Measurements from ENCODE around the gene ZNRF3. TPM values are rescaled to one million over a fixed set of nuclear protein-coding genes. Genes with fewer than 3 reads are reported as not detected.

ZNRF3 gene
- polyA plus RNA-seq, 1 experiment: 1.4 TPM

DNA sequence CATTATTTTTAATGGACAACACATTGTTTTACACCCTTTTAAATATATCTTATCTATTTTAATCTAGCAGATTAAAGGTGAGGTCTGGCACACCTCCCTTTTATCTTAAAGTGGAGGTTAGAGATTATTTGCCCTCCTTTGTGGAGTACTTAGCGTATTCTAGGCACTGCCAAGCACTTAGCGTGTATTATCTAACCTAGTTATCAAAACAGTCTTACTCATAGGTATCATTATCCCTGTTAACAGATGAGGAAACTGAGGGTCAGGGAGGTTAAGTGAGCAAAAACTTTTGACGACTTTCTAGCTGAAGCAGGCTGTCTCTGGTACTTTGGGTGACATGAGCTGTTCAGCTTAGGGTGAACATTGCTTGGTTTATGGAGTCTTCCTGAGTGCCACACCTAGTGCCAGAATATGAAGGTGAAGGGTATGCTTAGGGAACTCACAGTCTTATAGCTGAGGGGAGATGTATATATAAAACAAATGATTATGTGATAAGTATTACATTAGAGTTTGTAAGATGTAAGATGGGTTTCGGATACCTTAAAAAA is 55.0 kb downstream of the ZNRF3 start:
- Histone ChIP-seq H3K27ac (ENCODE audit: low read depth, low read length) (no peak overlapping the region), H3K27me3 (ENCODE audit: control insufficient read depth, insufficient read depth, low read length) (no peaks in the 10 kb centered on the region), H3K4me3 (ENCODE audit: low read depth, low read length) (no peak overlapping the region), H3K9me3 (ENCODE audit: control insufficient read depth, insufficient read depth, low read length) (no peaks in the 10 kb centered on the region)
- CTCF ChIA-PET: no interaction called here
- TF ChIP-seq, protein P1, sequence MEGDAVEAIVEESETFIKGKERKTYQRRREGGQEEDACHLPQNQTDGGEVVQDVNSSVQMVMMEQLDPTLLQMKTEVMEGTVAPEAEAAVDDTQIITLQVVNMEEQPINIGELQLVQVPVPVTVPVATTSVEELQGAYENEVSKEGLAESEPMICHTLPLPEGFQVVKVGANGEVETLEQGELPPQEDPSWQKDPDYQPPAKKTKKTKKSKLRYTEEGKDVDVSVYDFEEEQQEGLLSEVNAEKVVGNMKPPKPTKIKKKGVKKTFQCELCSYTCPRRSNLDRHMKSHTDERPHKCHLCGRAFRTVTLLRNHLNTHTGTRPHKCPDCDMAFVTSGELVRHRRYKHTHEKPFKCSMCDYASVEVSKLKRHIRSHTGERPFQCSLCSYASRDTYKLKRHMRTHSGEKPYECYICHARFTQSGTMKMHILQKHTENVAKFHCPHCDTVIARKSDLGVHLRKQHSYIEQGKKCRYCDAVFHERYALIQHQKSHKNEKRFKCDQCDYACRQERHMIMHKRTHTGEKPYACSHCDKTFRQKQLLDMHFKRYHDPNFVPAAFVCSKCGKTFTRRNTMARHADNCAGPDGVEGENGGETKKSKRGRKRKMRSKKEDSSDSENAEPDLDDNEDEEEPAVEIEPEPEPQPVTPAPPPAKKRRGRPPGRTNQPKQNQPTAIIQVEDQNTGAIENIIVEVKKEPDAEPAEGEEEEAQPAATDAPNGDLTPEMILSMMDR (IDR thresholded peaks at IDR 0.05; ENCODE audit: low read depth, low read length): no peak
- DNase-seq (ENCODE audit: low read depth, low spot score): no peak
- POLR2A ChIA-PET: no interaction called here

DNA sequence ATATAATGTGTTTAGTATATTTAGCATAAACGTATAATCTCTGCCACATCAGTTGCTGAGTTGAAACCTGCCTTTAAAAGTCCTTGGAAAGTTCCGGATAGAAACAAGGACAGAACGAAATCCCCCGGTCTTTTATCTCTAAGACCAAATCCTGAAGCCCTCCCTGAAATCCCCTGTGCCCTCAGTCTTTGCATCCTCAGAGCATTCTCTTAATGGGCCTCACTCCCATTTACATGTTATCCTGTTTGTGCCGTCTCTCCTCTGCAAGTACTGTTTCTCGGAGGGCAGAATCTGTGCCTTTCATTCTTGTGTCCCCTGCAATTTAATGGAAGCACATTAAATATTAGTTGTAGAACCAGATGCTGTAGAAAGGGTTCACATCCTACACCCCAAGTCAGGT is 56.0 kb downstream of the ZNRF3 start:
- ChIA-PET CTCF (no interaction called here), POLR2A (no interaction called here)
- no peak overlapping the region for H3K4me3 ChIP-seq (ENCODE audit: low read depth, low read length)
- TF ChIP-seq, protein P1 (IDR thresholded peaks at IDR 0.05; ENCODE audit: low read depth, low read length): no peak
- no peak overlapping the region for H3K27ac ChIP-seq (ENCODE audit: low read depth, low read length)
- H3K27me3 ChIP-seq (ENCODE audit: control insufficient read depth, insufficient read depth, low read length): no peaks in the 10 kb centered on the region
- no peaks in the 10 kb centered on the region for H3K9me3 ChIP-seq (ENCODE audit: control insufficient read depth, insufficient read depth, low read length)
- no peak for DNase-seq (ENCODE audit: low read depth, low spot score)

DNA sequence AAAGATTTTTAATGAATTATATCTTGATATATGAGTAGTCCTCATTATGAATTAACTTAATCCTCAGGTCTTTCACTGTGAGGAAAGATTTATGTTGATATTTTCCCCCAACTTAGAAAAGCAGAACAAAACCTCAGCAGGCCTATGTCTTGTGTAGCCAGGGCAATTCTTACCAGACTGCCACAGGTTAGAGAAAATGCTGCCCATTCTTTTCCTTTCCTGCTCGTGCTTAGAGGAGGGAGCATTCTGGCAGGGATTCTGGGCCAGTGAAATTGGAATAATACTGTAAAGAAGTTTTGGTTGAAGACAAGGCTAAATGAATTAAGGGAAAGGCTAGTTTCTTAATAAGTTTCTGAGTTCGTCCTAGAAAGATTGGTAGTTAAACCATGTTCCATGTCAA is 56.6 kb downstream of the ZNRF3 start:
- ChIA-PET CTCF (no interaction called here), POLR2A (no interaction called here)
- Histone ChIP-seq H3K27ac (ENCODE audit: low read depth, low read length) (no peak overlapping the region), H3K27me3 (ENCODE audit: control insufficient read depth, insufficient read depth, low read length) (no peaks in the 10 kb centered on the region), H3K4me3 (ENCODE audit: low read depth, low read length) (no peak overlapping the region), H3K9me3 (ENCODE audit: control insufficient read depth, insufficient read depth, low read length) (no peaks in the 10 kb centered on the region)
- DNase-seq (ENCODE audit: low read depth, low spot score): no peak
- TF ChIP-seq, protein P1 (IDR thresholded peaks at IDR 0.05; ENCODE audit: low read depth, low read length): no peak

DNA sequence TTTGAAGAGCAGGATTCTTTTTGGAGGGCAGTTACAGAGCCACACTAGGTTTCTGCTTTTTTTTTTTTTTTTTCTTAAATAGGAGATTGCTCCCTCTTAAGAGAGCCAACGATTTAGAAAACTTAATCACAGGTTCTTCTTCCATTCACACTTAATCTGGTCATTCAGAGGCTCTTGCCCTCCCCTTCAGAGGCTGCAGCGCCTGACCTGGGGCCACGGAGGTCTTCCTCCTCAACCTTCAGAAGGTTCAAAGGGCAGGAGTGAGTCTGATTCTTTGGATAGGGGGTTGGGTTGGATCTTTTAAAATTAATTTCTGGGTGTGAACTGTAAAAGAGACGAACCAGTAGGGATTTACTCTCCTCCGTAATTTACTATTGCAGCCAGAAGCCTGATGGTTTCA is 57.1 kb downstream of the ZNRF3 start:
- Histone ChIP-seq H3K27me3 (ENCODE audit: control insufficient read depth, insufficient read depth, low read length) (no peaks in the 10 kb centered on the region), H3K9me3 (ENCODE audit: control insufficient read depth, insufficient read depth, low read length) (no peaks in the 10 kb centered on the region), H3K4me3 (ENCODE audit: low read depth, low read length) (no peak overlapping the region), H3K27ac (ENCODE audit: low read depth, low read length) (no peak overlapping the region)
- POLR2A ChIA-PET: no interaction called here
- CTCF ChIA-PET: no interaction called here
- DNase-seq (ENCODE audit: low read depth, low spot score): no peak
- TF ChIP-seq, protein P1 (IDR thresholded peaks at IDR 0.05; ENCODE audit: low read depth, low read length): no peak

DNA sequence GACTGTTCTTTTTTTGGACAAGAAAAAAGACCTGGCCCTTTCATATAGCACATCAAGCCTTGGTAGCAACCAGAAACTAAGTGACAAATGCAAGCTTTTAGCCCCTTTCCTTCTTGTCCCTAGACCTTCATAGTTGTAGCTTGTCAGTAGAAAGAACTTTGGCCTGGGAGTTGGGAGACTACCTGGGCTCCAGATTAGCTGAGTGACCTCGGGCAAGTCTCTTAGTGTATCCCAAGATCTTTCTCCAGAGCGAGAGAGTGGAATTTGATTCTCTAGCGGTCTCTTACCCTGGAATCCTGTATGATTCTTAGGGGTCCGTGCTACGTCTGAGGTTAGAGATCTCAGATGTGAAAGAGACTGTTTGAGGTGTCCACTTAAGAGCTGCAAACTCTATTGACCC is 59.0 kb downstream of the ZNRF3 start:
- ChIA-PET POLR2A (no interaction called here), CTCF (no interaction called here)
- Histone ChIP-seq H3K9me3 (ENCODE audit: control insufficient read depth, insufficient read depth, low read length) (peaks cover 4% of the 10 kb centered on the region; the same call in 1 of the 2 replicates), H3K4me3 (ENCODE audit: low read depth, low read length) (no peak overlapping the region), H3K27me3 (ENCODE audit: control insufficient read depth, insufficient read depth, low read length) (no peaks in the 10 kb centered on the region), H3K27ac (ENCODE audit: low read depth, low read length) (no peak overlapping the region)
- DNase-seq (ENCODE audit: low read depth, low spot score): no peak
- TF ChIP-seq, protein P1 (IDR thresholded peaks at IDR 0.05; ENCODE audit: low read depth, low read length): no peak
